Stimulated activated CD4-positive, alpha-beta T cell treated with anti-CD3 and anti-CD28 coated beads, Interleukin-1b, Interleukin-23, amount 100 ng/mL, for 1 hour (primary cell): ENCODE data around the gene SRRM2.

Experiments
- DNase-seq, 2 donors: peaks; one replicate each; pipeline ENCODE4 v3.0.0-alpha.2; 2020; ENCODE audit warnings: low read depth in 2 of 2

Gene SRRM2

GRCh38 chr16:2777231-2777902 is 24.9 kb downstream of the SRRM2 start, which contains the start of gene ELOB:
Gene ELOB (minus strand): TSS chr16:2777280. CDS start chr16:2777239, 41 bp downstream.
- peak; percentile 70 to 80 for DNase-seq

GRCh38 chr16:2777903-2778629 is 25.6 kb downstream of the SRRM2 start:
- no peak for DNase-seq

- DNase-seq: no peak
Observed at GRCh38 chr16:2778630-2778958, 26.2 kb downstream of the SRRM2 start.

DNA sequence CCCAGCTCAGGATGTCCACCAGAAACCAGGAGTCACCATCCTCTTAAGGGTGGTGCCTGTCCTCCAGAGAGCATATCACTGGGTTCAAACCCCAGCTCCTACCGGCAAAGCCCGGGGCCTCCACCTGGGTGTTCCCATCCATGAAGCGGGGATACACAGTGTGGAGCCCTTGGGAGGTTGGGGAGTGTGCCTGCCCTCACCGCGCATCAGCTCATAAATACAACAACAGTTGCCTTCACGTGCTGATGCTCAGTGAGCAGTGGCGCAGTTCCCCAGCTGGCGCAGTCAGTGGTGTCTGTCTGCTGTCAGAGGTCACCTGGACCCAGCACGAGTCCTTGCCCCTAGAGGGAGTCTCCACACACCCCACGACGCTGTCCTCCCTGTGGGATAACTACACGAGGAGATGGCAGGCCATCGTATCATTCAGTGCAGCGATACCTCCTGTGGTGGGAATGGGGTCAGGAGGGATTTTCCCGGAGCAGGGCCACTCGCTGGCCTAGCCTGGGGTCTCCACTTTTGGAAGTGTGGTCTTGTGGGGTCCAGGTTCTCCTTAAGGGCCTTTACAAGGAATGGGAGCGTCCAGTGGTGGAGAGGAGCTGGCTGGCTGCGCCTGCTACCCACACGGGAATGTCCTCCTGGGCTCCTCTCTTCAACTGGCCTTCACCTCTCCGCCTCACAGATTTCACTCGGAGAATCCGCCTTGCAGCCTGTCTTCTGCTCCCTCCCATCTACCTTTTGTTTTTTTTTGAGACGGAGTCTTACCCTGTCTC is 26.9 kb downstream of the SRRM2 start:
- no peak for DNase-seq

DNA sequence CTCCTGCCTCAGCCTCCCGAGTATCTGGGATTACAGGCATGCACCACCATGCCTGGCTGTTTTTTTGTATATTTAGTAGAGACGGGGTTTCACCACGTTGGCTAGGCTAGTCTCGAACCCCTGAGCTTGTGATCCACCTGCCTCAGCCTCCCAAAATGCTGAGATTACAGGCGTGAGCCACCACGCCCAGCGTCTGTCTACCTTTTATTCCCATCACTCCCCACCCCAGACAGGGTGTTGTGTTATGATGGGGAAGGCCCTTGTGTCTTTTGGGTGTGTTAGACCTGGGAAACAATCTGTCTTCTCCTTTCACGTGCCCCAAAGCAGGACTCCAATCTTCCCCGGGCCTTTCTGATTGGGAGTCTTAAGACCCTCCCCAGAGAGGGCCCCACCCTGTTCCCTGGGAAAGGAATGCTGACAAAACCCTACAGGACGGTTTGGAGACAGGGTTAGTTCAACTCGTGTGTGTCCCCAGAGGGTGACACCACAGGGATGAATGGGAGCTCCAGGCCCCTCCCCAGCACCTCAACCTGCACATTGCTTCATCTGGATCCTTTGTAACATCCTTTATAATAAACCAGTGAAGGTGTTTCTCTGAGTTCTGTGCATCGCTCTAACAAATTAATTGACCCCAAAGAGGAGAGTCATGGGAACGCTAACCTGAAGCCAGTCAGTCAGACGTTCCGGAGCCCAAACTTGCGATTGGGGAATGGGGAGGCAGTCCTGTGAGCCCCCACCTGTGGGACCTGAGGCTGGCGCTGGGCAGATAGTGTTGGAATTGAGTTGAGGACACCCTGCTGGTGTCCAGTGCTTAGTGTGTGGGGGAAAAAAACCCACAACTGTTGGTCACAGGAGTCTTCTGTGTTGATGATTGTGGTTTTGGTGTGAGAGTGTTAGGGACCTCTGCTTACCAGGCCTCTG is 27.8 kb downstream of the SRRM2 start:
- no peak for DNase-seq

DNA sequence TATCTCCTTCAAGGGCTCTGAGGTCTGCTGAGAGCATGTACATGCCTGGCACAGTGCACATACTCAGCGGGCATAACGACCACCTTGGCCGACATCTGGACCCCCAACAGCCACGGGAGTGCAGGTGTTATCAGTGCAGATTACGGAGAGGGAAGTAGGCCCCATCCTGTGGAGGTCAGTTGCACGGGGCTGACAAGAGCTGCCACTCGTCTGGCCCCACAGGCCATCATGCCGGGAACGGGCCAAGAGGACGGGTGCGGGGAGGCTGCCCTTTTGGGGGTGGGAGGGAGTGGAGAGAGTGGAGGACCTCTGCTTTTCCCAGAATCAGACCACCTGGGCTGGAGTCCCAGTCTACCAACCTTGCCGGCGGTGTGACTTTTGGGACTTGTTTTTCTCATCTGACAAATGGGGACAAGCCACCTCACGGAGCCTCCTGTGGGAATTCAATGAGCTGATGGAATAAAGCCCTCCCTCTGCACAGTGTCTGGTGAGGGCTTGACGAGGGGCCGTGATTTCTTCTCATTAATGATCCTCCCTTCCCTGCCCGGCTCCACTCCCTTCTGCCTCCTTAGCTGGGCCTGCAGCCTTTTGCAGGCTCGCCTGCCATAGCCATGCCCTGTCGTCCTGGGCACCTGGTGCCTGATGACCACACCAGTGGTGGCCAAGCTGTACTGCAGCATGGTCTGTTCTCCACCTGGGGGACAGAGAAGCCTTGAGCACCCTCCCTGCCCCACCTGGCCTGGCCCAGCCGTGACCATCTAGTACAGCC is 30.3 kb downstream of the SRRM2 start:
- no peak for DNase-seq

GRCh38 chr16:2783581-2784357 is 31.3 kb downstream of the SRRM2 start:
- DNase-seq: no peak

DNA sequence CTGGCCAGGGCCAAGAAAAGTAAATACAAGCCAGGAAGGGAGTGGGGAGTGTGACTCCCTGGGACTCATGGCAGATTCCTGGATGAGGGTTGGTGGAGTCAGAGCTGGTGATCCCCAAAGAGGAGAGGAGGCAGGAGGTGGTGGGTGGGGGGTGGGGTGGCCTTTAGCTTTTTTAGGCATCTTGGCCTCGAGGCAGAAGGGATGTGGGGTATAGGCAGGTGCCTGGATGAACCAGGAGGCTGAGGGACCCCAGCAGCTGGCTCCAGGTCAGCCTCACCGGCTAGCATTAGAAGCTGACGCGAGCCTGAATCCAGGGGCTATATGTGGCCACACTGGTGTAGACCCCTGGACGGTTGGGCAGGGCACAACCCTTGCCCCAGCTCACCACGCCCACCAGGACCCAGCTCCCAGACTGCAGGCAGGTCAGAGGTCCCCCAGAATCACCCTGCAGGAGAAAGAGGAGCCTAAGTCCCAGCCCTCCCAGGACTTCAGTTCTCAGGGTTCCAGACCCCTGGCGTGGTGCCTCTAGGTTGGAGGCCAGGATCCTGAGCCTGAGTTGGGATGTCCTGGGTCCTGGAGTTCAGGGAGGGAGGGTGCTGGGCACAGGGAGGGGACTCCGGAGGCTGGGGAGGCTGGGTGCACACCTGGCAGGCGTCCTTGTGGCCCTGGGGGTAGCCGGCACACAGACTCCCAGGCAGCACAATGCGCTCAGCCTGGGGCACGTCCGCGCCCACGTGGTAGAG is 32.1 kb downstream of the SRRM2 start:
- DNase-seq: no peak

- no peak for DNase-seq
Observed at GRCh38 chr16:2785101-2785991, 32.9 kb downstream of the SRRM2 start.

DNA sequence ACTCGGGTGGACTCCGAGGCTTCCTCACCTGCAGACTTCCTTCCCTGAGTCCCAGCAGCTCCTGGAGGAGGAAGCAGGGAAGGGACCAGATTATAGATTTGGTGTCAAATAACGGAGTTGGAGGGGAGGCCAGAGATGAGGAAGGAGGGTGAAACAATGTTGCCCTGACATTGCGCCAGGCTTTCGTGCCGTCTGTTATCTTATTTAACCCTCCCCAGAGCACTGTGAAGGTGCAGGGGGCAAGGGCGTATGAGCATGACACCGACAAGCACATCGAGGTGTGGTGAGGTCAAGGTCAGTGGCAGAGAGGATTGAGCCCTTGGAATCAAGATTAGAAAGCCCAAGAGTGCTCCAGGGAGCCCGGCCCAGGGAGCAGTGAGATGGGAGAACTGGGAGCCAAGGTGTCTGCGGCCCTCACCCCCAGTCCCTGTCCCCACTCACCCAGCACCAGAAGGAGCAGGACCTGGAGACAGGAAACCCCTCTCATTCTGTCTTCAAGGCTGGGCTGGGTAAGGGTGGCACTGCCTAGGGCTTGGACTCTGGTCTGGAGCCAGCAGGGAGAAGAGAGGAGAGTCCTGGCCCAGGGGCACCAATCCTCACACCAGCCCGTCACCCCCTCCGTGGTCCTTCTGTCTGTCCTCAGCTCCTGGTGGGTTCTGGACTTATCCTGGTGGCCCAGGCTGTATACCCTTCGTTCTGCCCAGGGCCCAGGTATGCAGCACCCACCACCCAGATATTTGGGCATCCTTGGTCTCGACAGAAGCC is 33.8 kb downstream of the SRRM2 start:
- no peak for DNase-seq

DNA sequence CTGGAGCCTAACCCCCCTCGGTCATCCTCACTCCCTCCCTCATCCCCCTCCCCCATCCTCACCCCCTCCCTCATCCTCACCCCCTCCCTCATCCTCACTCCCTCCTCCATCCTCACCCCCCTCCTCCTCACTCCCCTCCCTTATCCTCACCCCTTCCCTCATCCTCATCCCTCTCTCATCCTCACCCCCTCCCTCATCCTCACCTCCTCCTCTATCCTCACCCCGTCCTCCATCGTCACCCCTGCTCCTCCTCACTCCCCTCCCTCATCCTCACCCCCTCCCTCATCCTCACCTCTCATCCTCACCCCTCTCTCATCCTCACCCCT is 34.4 kb downstream of the SRRM2 start:
- no peak for DNase-seq

DNA sequence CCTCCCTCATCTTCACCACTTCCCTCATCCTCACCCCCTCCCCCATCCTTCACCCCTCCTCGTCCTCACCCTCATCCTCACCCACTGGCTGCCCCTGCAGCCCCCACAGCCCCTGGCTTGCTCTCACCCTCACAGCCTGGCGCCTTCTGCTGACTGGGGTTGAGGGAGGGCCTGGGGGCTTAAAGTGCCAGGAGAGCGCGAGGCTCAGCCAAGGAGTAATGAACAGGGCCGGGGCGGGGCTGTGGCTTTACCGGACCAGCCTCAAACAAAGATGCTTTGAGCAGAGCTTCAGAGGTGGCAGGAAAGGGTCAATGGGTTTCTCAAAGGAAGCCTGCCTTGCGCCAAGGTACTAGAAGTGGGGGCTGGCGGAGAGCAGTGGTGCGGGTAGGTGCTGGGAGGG is 35.0 kb downstream of the SRRM2 start, which contains the start of gene PRSS33:
TSS of gene PRSS33 (minus strand) at position 155 of the 400 bp plus-strand sequence. CDS start 1,013 bp downstream, outside the sequence.
- no peak for DNase-seq

DNA sequence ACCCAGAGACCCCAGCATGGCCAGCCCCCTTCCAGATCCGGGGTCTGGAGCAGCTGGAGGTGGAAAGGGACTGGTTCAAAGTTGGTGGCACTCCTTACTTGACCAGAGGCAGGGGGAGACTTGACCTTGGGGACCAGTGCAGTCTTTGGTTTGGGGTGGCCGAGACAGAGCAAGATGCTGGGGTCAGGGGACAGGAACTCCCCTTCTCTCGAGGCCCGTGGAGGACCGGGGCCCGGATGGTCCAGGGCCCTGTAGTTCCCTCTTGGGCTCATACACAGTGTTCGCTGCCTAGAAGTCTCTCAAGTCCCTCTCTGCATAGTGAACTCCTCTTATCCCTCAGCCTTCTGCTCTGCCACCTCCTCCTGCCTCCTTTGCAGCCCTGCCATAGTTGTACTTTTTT is 35.5 kb downstream of the SRRM2 start:
- DNase-seq: no peak

DNA sequence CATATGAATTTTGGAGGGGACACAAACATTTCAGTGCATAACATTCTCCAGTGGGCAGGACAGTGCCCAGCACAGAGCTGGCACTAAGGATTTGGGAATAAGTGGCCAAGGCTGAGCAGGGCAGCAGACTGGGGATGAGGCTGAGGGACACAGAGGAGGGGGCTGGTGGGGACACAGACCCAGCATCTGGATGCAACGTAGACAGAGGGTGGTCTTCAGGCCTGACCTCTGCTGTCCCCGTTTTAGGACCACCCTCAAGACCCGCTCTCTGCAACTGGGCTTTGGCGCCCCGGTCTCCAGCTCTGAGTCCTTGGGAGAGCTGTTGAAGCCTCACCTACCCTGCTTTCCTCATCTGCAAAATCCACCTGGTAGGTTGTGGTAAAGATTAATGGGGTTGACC is 38.2 kb downstream of the SRRM2 start:
- no peak for DNase-seq

GRCh38 chr16:2791174-2791573 is 38.7 kb downstream of the SRRM2 start:
- DNase-seq: no peak

DNA sequence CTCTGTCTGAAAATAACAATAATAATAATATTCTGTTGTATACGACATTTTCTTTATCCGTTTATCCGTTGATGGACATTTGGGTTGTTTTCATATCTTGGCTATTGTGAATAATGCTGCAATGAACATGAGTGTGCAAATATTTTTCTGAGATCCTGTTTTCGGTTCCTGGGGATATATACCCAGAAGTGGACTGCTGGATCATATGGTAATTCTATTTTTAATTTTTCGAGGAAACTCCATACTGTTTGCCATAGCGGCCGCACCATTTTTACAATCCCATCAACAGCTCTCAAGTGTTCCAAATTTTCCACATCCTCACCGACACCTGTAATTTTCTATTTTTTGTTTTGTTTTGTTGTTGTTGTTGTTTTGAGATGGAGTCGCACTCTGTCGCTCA is 40.5 kb downstream of the SRRM2 start:
- no peak for DNase-seq

DNA sequence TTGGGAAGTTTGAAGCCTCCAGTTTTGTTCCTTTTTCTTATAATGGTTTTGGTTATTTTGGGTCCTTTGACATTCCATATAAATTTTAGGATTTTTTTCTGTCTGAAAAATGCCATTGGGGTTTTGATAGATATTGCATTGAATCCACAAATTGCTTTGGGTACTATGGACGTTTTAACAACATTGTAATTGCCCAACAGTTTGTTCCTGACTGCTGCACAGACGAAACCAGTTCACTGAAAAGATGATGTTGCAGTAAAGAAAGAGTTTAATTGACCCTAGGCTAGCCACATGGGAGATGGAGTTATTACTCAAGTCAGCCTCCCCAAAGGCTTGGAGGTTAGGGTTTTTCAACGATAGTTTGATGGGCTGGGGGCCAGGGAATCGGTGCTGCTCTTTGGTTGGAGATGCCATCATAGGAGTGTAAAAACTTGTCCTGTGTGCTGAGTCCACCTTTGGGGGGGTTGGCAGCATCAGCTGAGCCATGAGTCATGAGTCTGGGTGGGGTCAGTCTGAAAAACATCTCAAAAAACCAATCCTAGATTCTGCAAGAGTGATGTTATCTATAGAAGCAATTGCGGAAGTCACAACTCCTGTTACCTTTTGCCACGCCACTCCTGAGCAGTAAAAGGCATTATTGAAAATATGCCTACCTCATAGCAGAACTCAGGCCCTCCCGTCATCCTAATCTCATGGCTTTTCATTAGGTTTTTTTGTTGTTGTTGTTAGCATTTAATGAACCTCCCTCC is 43.1 kb downstream of the SRRM2 start:
- DNase-seq: no peak
